ENCODE measurements around the gene HBQ1. TPM values are rescaled to one million over a fixed set of nuclear protein-coding genes. Genes with fewer than 3 reads are reported as not detected.
"Not testable (repeated sequence)": the region's sequence is repeated elsewhere in the genome, so short reads cannot be mapped to it uniquely, and the experiment has no call there.

Gene HBQ1
- total RNA-seq, 1 donor from 2014 or later: 2.7 TPM

DNA sequence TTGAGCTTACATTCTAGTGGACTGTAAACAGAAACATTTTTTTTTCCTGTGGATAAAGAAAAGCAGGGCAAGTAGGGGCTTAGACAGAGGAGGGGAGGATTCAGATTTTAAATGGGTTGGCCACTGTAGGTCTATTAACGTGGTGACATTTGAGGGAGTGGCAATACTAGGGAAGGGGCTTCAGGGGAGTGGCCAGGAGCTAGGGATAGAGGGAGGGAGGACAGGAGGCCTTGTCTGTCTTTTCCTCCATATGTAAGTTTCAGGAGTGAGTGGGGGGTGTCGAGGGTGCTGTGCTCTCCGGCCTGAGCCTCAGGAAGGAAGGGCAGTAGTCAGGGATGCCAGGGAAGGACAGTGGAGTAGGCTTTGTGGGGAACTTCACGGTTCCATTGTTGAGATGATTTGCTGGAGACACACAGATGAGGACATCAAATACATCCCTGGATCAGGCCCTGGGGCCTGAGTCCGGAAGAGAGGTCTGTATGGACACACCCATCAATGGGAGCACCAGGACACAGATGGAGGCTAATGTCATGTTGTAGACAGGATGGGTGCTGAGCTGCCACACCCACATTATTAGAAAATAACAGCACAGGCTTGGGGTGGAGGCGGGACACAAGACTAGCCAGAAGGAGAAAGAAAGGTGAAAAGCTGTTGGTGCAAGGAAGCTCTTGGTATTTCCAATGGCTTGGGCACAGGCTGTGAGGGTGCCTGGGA is 21.0 kb upstream of the HBQ1 start:
- TF ChIP-seq EZH2 (IDR thresholded peaks at IDR 0.05; ENCODE audit: insufficient read depth, low read length): no peak
- TF ChIP-seq, protein P1, sequence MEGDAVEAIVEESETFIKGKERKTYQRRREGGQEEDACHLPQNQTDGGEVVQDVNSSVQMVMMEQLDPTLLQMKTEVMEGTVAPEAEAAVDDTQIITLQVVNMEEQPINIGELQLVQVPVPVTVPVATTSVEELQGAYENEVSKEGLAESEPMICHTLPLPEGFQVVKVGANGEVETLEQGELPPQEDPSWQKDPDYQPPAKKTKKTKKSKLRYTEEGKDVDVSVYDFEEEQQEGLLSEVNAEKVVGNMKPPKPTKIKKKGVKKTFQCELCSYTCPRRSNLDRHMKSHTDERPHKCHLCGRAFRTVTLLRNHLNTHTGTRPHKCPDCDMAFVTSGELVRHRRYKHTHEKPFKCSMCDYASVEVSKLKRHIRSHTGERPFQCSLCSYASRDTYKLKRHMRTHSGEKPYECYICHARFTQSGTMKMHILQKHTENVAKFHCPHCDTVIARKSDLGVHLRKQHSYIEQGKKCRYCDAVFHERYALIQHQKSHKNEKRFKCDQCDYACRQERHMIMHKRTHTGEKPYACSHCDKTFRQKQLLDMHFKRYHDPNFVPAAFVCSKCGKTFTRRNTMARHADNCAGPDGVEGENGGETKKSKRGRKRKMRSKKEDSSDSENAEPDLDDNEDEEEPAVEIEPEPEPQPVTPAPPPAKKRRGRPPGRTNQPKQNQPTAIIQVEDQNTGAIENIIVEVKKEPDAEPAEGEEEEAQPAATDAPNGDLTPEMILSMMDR (IDR thresholded peaks at IDR 0.05; ENCODE audit: insufficient read depth, low read depth, low read length): no peak
- H3K27ac Mint-ChIP-seq (ENCODE audit: unreplicated experiment): no peak overlapping the region

DNA sequence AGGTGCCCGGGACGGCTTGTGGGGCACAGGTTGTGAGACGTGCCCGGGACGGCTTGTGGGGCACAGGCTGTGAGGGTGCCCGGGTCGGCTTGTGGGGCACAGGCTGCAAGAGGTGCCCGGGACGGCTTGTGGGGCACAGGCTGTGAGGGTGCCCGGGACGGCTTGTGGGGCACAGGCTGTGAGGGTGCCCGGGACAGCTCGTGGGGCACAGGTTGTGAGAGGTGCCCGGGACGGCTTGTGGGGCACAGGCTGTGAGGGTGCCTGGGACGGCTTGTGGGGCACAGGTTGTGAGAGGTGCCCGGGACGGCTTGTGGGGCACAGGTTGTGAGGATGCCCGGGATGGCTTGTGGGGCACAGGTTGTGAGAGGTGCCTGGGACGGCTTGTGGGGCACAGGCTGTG is 20.0 kb upstream of the HBQ1 start:
- not testable (repeated sequence) for H3K9me3 ChIP-seq (ENCODE audit: insufficient read depth, low read depth, low read length); H4K20me1 ChIP-seq (ENCODE audit: insufficient read depth, low read length); H3K79me2 ChIP-seq (ENCODE audit: insufficient read depth, low read length); FAIRE-seq; H3K4me2 ChIP-seq (ENCODE audit: low read length); DNase-seq (ENCODE audit: low read depth); H3K4me3 ChIP-seq (ENCODE audit: insufficient read depth, low read depth, low read length); H3K9me3 Mint-ChIP-seq (ENCODE audit: unreplicated experiment); H3K27ac Mint-ChIP-seq (ENCODE audit: unreplicated experiment); H3K4me3 Mint-ChIP-seq (ENCODE audit: unreplicated experiment); H3K4me1 Mint-ChIP-seq (ENCODE audit: low read depth, unreplicated experiment); H3K27ac ChIP-seq (ENCODE audit: low read depth, low read length); H3K36me3 ChIP-seq (ENCODE audit: insufficient read depth, low read length); H3K9ac ChIP-seq (ENCODE audit: low read length); H2AFZ ChIP-seq (ENCODE audit: low read depth, low read length); H3K36me3 Mint-ChIP-seq (ENCODE audit: low read depth, unreplicated experiment); H3K4me1 ChIP-seq (ENCODE audit: insufficient read depth, low read length)
- H3K27me3 ChIP-seq (ENCODE audit: insufficient read depth, low read length): peaks cover 19% of the 10 kb centered on the region
- peaks cover 46% of the 10 kb centered on the region for H3K27me3 Mint-ChIP-seq (ENCODE audit: low read depth, unreplicated experiment)

More for the DNA sequence above, 21.0 kb upstream of the HBQ1 start:
- peaks cover 21% of the 10 kb centered on the region for H3K27me3 ChIP-seq (ENCODE audit: insufficient read depth, low read length)
- no peaks in the 10 kb centered on the region for H3K36me3 ChIP-seq (ENCODE audit: insufficient read depth, low read length)
- H2AFZ ChIP-seq (ENCODE audit: low read depth, low read length): no peak overlapping the region
- DNase-seq (ENCODE audit: low read depth): no peak
- H3K79me2 ChIP-seq (ENCODE audit: insufficient read depth, low read length): no peaks in the 10 kb centered on the region
- Mint-ChIP-seq H3K27me3 (ENCODE audit: low read depth, unreplicated experiment) (peaks cover 50% of the 10 kb centered on the region), H3K36me3 (ENCODE audit: low read depth, unreplicated experiment) (peaks cover 3% of the 10 kb centered on the region), H3K4me1 (ENCODE audit: low read depth, unreplicated experiment) (peaks cover 3% of the 10 kb centered on the region), H3K4me3 (ENCODE audit: unreplicated experiment) (no peak overlapping the region), H3K9me3 (ENCODE audit: unreplicated experiment) (peaks cover 9% of the 10 kb centered on the region)
- H3K9ac ChIP-seq (ENCODE audit: low read length): no peak overlapping the region
- no peak overlapping the region for H3K27ac ChIP-seq (ENCODE audit: low read depth, low read length)
- H3K4me3 ChIP-seq (ENCODE audit: insufficient read depth, low read depth, low read length): no peak overlapping the region
- FAIRE-seq: no peak
- H3K4me1 ChIP-seq (ENCODE audit: insufficient read depth, low read length): peaks cover 6% of the 10 kb centered on the region
- H3K9me3 ChIP-seq (ENCODE audit: insufficient read depth, low read depth, low read length): no peaks in the 10 kb centered on the region
- no peaks in the 10 kb centered on the region for H4K20me1 ChIP-seq (ENCODE audit: insufficient read depth, low read length)
- H3K4me2 ChIP-seq (ENCODE audit: low read length): no peak overlapping the region

DNA sequence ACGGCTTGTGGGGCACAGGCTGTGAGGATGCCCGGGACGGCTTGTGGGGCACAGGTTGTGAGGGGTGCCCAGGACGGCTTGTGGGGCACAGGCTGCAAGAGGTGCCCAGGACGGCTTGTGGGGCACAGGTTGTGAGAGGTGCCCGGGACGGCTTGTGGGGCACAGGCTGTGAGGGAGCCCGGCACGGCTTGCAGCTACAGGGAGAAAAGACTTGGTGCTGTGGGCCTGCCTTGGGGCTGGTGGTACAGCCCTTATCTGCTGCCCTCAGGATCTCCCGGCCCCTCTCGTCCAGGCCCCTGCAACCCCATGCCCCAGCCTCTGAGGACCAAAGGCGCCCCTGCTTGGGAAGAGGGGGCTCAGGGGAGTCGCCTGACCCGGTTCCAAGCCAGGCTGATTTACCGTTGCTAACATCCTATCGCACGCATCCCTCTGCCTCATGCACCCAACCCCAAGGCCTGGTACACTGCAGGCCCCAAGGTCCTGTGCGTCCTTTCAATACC is 19.5 kb upstream of the HBQ1 start:
- peaks cover 21% of the 10 kb centered on the region for H3K27me3 ChIP-seq (ENCODE audit: insufficient read depth, low read length)
- H3K4me3 ChIP-seq (ENCODE audit: insufficient read depth, low read depth, low read length): no peak overlapping the region
- H2AFZ ChIP-seq (ENCODE audit: low read depth, low read length): no peak overlapping the region
- H3K36me3 ChIP-seq (ENCODE audit: insufficient read depth, low read length): no peaks in the 10 kb centered on the region
- Mint-ChIP-seq H3K9me3 (ENCODE audit: unreplicated experiment) (peaks cover 7% of the 10 kb centered on the region), H3K36me3 (ENCODE audit: low read depth, unreplicated experiment) (no peaks in the 10 kb centered on the region), H3K4me1 (ENCODE audit: low read depth, unreplicated experiment) (no peaks in the 10 kb centered on the region), H3K4me3 (ENCODE audit: unreplicated experiment) (no peak overlapping the region), H3K27ac (ENCODE audit: unreplicated experiment) (no peak overlapping the region), H3K27me3 (ENCODE audit: low read depth, unreplicated experiment) (peaks cover 42% of the 10 kb centered on the region)
- FAIRE-seq: no peak
- no peak for DNase-seq (ENCODE audit: low read depth)
- H3K4me1 ChIP-seq (ENCODE audit: insufficient read depth, low read length): peaks cover 6% of the 10 kb centered on the region
- no peaks in the 10 kb centered on the region for H3K79me2 ChIP-seq (ENCODE audit: insufficient read depth, low read length)
- no peak overlapping the region for H3K4me2 ChIP-seq (ENCODE audit: low read length)
- no peaks in the 10 kb centered on the region for H3K9me3 ChIP-seq (ENCODE audit: insufficient read depth, low read depth, low read length)
- H3K27ac ChIP-seq (ENCODE audit: low read depth, low read length): no peak overlapping the region
- TF ChIP-seq, protein P1 (IDR thresholded peaks at IDR 0.05; ENCODE audit: insufficient read depth, low read depth, low read length): no peak
- TF ChIP-seq EZH2 (IDR thresholded peaks at IDR 0.05; ENCODE audit: insufficient read depth, low read length): no peak
- no peaks in the 10 kb centered on the region for H4K20me1 ChIP-seq (ENCODE audit: insufficient read depth, low read length)
- H3K9ac ChIP-seq (ENCODE audit: low read length): no peak overlapping the region

Data from astrocyte (in vitro differentiated cells and primary cell).